Stimulated activated CD8-positive, alpha-beta memory T cell treated with anti-CD3 and anti-CD28 coated beads, Interleukin-2, amount 100 ng/mL, for 1 hour (primary cell): ENCODE data around the gene MGA.

Experiments
- DNase-seq, 2 donors: peaks; one replicate each; pipeline ENCODE4 v3.0.0-alpha.2; 2020; ENCODE audit warnings: low read depth in 2 of 2

The MGA gene

GRCh38 chr15:41806291-41807181 is 146.3 kb downstream of the MGA start:
- DNase-seq: no peak

GRCh38 chr15:41809121-41809520 is 148.9 kb downstream of the MGA start:
- DNase-seq: no peak

GRCh38 chr15:41809526-41810220 is 149.5 kb downstream of the MGA start:
- DNase-seq: no peak

- DNase-seq: no peak
Measured at GRCh38 chr15:41810651-41811431, 150.6 kb downstream of the MGA start.

- peak; percentile 48 to 57 for DNase-seq
Measured at GRCh38 chr15:41811432-41812195, 151.4 kb downstream of the MGA start.

- DNase-seq: no peak
Measured at GRCh38 chr15:41812820-41813375, 152.7 kb downstream of the MGA start.

GRCh38 chr15:41813426-41813825 is 153.2 kb downstream of the MGA start:
- no peak for DNase-seq

GRCh38 chr15:41814534-41814933 is 154.3 kb downstream of the MGA start:
- DNase-seq: no peak

- no peak for DNase-seq
Measured at GRCh38 chr15:41816788-41817187, 156.6 kb downstream of the MGA start.

GRCh38 chr15:41817327-41817726 is 157.1 kb downstream of the MGA start:
- no peak for DNase-seq

GRCh38 chr15:41817781-41818180 is 157.6 kb downstream of the MGA start:
- DNase-seq: no peak

- no peak for DNase-seq
Measured at GRCh38 chr15:41819455-41820050, 159.3 kb downstream of the MGA start.

GRCh38 chr15:41820791-41821423 is 160.7 kb downstream of the MGA start:
- no peak for DNase-seq

GRCh38 chr15:41821831-41822230 is 161.6 kb downstream of the MGA start:
- no peak for DNase-seq

GRCh38 chr15:41822471-41822870 is 162.3 kb downstream of the MGA start:
- no peak for DNase-seq
